ENCODE measurements around the gene CLIC6. TPM values are rescaled to one million over a fixed set of nuclear protein-coding genes. Genes with fewer than 3 reads are reported as not detected.

Gene CLIC6
- total RNA-seq = 1 to 10 TPM; 3.0 to 5.0 TPM
- long read RNA-seq, donor 1, partial matches to known transcripts = 0 of 2 reads
- long read RNA-seq, donor 1, other reads (novel, unspliced or antisense) = 1 of 2 reads
- long read RNA-seq, donor 2, partial matches to known transcripts = 2 of 2 reads
- long read RNA-seq, donor 2, other reads (novel, unspliced or antisense) = 0 of 2 reads

GRCh38 chr21:34668803-34669148, at the start of gene CLIC6:
TSS of gene CLIC6 (plus strand) at chr21:34668994. CDS start at chr21:34669389, 395 bp downstream.
- no peak for DNase-seq (ENCODE audit: low spot score)
- intact Hi-C loops (cut with DNase I) = no loop called here

GRCh38 chr21:34619841-34620665, 48.7 kb upstream of the CLIC6 start:
- no peak for DNase-seq (ENCODE audit: low spot score)
- intact Hi-C loops (cut with DNase I) = no loop called here

- intact Hi-C loops (cut with DNase I) = no loop called here
- DNase-seq (ENCODE audit: low spot score) = no peak
Observed at GRCh38 chr21:34621434-34622350, 47.1 kb upstream of the CLIC6 start.

DNA sequence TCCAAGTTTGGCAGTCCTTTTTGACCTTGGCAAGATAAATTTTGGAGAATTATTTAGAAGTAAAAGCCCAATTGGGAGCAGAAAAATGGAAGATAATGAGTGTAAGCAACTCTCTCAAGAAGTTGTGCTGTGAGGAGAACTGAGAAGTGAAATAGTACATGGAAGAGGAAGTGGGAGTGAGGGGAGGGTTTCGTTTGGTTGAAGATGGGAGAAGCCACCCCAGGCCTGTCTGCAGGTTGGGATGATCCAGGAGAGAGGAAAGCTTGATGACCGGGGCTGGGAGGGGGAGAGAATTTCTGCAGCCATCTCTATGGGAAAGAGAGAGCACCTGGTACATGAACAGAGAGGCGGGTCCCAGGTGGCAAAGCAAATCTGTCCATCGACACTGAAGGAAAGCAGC, 45.3 kb upstream of the CLIC6 start:
- no peak for DNase-seq (ENCODE audit: low spot score)
- intact Hi-C loops (cut with DNase I) = no loop called here

- intact Hi-C loops (cut with DNase I) = no loop called here
- DNase-seq (ENCODE audit: low spot score) = no peak
Observed at GRCh38 chr21:34625030-34625593, 43.7 kb upstream of the CLIC6 start.

- intact Hi-C loops (cut with DNase I) = no loop called here
Observed at GRCh38 chr21:34626131-34626530, 42.7 kb upstream of the CLIC6 start.

DNA sequence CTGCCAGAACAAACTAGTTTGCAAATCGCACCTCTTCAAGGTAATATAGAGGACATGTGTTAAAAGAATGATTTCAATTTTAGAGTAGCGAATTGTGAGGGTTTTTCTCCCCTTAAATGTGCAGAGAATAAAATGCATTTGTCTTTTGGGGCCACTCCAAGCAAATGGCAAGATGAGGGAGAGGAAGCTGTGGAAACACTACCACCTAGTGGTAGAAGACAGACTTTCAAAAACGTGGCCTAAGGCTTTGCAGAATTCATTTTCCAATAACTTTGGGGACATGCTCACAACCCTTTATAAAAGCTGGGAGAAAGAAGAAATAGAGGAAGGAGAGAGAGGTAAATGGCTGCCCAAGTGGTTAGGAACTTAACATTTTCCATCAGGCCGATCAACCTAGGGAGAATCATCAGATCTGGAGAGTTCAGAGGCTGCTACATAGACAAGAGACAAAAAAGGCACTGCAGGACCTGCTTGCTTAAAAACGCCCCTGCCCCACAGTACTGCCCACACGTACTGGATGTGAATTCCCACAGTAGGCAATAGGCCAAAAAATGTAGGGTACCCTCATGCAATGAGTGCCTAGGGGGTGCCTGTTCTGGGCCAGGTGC, 38.2 kb upstream of the CLIC6 start:
- intact Hi-C loops (cut with DNase I) = no loop called here
- no peak for DNase-seq (ENCODE audit: low spot score)

More at GRCh38 chr21:34626131-34626530, 42.7 kb upstream of the CLIC6 start:
- DNase-seq (ENCODE audit: low spot score) = no peak

- no peak for DNase-seq (ENCODE audit: low spot score)
- intact Hi-C loops (cut with DNase I) = no loop called here
Observed at GRCh38 chr21:34632498-34632897, 36.3 kb upstream of the CLIC6 start.

DNA sequence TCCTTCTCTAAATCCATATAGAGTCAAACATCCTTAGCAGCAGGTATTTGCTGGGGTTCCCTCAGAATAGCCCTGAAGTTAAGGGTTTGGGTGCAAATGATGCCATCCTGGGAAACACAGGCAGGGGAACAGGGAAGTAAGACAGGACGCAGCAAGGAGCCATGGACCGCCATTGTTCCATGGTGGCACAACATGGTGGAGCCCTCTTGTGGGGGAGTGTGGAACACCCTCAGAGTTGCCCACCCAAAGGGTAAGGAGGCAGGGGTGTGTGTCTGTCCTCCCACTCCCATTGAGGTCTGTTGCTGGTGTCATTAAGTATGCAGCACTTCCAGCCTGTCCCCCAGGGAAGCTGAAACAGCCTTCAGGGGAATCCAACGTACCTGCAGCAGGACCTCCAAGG, 33.5 kb upstream of the CLIC6 start:
- intact Hi-C loops (cut with DNase I) = no loop called here
- DNase-seq (ENCODE audit: low spot score) = no peak

DNA sequence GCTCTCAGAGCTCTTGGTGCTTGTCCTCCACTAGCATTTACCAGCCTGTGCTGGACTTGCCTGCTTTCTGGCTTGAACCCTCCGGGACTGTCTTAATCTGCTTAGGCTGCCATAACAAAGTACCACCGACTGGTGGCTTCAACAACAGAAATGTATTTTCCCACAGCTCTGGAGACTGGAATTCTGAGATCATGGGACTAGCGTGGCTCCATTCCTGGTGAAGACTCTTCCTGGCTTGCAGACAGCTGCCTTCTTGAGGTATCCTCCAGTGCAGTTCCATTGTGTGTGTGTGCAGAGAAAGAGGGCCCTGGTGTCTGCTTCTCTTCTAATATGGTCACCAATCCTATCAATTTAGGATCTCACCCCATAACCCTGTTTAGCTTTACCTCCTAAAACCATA, 31.8 kb upstream of the CLIC6 start:
- DNase-seq (ENCODE audit: low spot score) = no peak
- intact Hi-C loops (cut with DNase I) = no loop called here

GRCh38 chr21:34639250-34639649, 29.5 kb upstream of the CLIC6 start:
- DNase-seq (ENCODE audit: low spot score) = no peak
- intact Hi-C loops (cut with DNase I) = no loop called here

GRCh38 chr21:34639882-34640788, 28.7 kb upstream of the CLIC6 start:
- DNase-seq (ENCODE audit: low spot score) = no peak
- intact Hi-C loops (cut with DNase I) = no loop called here

DNA sequence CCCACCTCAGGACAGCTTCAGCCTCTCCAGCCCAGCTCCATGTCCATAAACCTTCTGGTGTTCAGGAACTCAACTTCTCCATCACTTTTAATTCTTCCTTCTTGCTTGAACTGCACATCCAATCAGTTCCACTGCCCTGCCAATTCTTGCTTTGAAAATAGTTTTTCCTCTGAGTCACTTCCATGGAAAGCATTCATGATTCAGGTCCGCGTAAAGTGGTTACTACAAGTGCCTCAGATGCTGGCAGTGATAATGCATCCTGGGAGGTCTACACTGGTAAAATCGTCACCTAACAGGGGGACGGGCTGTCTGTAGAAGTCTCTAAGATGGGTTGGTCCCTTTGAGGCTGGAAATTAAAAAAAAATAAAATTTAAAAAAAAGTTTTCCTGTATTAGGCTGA, 27.9 kb upstream of the CLIC6 start:
- intact Hi-C loops (cut with DNase I) = no loop called here
- DNase-seq (ENCODE audit: low spot score) = no peak

DNA sequence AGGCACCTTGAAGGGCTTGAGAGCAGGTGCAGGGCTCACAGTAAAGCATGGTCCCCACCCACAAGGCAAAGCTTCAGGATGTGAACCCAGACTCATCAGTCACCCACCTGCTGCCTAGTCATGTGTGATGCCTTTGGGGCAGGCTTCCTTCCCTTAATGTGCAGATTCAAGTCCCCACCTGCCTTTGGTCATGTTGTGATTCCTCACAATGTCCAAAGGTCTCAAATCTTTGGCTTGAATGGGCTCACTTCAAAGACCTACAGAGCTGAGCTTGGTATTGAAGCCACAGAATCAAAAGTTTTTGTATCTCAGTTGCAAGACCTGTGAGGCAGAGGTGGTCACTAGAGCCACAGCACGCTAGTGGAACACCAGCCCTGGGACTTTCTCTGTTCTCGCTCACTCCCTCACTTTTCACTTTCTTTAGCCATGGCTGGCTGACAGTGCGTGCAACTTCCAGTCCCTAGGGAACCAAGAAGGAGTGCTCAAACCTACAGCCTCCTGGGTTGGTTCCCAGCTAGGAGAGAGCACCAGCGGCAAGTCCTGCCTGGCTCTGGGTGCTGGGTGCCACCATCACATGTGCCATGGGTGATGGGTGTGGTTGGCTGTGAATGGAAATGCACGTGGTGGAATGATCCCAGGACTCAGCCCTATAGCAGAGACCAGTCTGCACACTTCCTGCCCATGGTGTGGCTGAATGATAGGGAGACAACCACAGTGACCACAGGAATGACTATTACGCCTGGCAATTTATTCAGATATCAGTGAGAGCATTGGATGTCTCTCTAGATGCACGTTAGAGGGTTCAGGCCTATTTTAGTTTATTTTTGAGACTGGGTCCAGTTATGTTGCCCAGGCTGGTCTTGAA, 26.4 kb upstream of the CLIC6 start:
- intact Hi-C loops (cut with DNase I) = no loop called here
- DNase-seq (ENCODE audit: low spot score) = no peak

- intact Hi-C loops (cut with DNase I) = no loop called here
Observed at GRCh38 chr21:34644825-34645224, 24.0 kb upstream of the CLIC6 start.

DNA sequence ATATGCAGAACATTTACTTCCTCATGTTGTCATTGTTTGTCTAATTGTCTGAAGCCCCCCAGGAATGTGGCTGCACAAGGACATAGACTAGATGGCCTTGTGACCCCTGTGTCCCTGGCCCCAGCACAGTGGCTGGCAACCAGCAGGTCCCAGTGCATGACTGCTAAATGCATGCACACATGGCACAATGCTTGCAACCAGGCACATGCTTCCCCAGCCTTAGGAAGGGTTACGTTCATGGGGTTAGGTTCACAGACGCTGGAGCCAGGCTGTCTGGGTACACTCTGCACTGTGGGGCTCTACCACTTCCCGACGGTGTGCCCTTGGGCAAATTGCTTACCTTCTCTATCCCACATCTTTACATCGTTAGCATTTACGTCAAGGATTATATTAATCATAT, 21.2 kb upstream of the CLIC6 start:
- intact Hi-C loops (cut with DNase I) = no loop called here
- no peak for DNase-seq (ENCODE audit: low spot score)

More at GRCh38 chr21:34644825-34645224, 24.0 kb upstream of the CLIC6 start:
- DNase-seq (ENCODE audit: low spot score) = no peak

GRCh38 chr21:34648739-34649297, 20.0 kb upstream of the CLIC6 start:
- intact Hi-C loops (cut with DNase I) = no loop called here
- DNase-seq (ENCODE audit: low spot score) = no peak
